ENCODE results near the gene POC1B. TPM values are rescaled to one million over a fixed set of nuclear protein-coding genes. Genes with fewer than 3 reads are reported as not detected.

POC1B gene
- polyA plus RNA-seq, 4 donors, result 14.1 to 20.7 (median 16.3) TPM

DNA sequence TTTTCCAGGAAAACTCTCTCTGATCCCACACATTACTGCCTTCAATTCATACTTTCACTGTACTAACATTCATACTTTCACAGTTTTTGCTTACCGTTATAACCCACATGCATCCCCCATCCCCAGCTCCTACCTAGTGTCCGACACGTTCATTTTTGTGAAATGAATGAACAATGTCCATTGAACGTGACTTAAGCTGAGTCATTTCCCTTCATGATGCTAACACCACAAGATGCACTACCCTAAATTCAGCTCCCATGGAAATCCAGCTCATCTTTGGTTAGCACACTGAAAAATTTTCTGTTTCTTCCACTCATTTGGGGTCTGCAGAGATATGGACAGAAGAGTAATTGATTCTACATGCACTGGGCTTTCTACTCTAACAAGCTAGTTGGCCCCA lies 85.9 kb downstream of the POC1B start:
- WGBS, 3 donors, result 89 to 94% (median 93%) methylated on average over 4 of the region's 4 CpGs
- H3K27me3 ChIP-seq (ENCODE audit: control insufficient read depth in 3 of 3, insufficient read depth in 3 of 3, low read length in 3 of 3), result no peaks in the 10 kb centered on the region
- no peak overlapping the region for H3K4me3 ChIP-seq (ENCODE audit: low read depth in 1 of 3, low read length in 3 of 3)
- no peak for FAIRE-seq
- H3K36me3 ChIP-seq (ENCODE audit: control insufficient read depth in 3 of 3, insufficient read depth in 2 of 3, low read depth in 1 of 3, low read length in 3 of 3), result peaks cover 0 to 5% (median 2%) of the 10 kb centered on the region in 3 donors
- H3K4me1 ChIP-seq (ENCODE audit: control insufficient read depth in 3 of 3, insufficient read depth in 2 of 3, low read depth in 1 of 3, low read length in 2 of 3), result no peaks in the 10 kb centered on the region
- DNase-seq, result no peak
- H3K9me3 ChIP-seq (ENCODE audit: control insufficient read depth in 2 of 2, insufficient read depth in 1 of 2, low read depth in 1 of 2, low read length in 1 of 2), result peaks cover 0 to 9% of the 10 kb centered on the region in 2 donors
- H3K27ac ChIP-seq (ENCODE audit: low read depth in 1 of 3, low read length in 2 of 3), result no peak overlapping the region

DNA sequence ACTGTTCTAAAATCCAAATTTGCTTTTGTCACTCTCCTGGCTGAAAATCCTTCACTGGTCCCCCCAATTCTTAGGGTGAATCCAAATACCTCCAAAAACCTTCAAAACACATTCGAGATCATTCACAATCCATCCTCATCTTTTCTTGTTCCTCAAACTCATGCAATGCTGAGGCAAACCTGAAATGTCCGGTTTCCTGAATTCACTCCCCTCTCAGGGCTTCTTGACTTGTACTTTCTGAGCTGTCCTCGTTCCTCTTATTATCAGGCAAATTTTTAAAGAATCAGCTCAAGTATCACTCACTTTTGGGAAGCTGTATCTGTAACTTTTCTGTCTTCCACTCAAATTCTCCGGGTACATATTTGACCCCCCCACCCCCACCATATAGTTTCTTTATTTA lies 88.6 kb downstream of the POC1B start:
- Histone ChIP-seq H3K27ac (ENCODE audit: low read depth in 1 of 3, low read length in 2 of 3) (no peak overlapping the region), H3K27me3 (ENCODE audit: control insufficient read depth in 3 of 3, insufficient read depth in 3 of 3, low read length in 3 of 3) (no peaks in the 10 kb centered on the region), H3K36me3 (ENCODE audit: control insufficient read depth in 3 of 3, insufficient read depth in 2 of 3, low read depth in 1 of 3, low read length in 3 of 3) (peaks cover 2 to 5% (median 3%) of the 10 kb centered on the region in 3 donors), H3K4me3 (ENCODE audit: low read depth in 1 of 3, low read length in 3 of 3) (no peak overlapping the region), H3K4me1 (ENCODE audit: control insufficient read depth in 3 of 3, insufficient read depth in 2 of 3, low read depth in 1 of 3, low read length in 2 of 3) (no peaks in the 10 kb centered on the region), H3K9me3 (ENCODE audit: control insufficient read depth in 2 of 2, insufficient read depth in 1 of 2, low read depth in 1 of 2, low read length in 1 of 2) (peaks cover 0 to 9% of the 10 kb centered on the region in 2 donors)
- no peak for FAIRE-seq
- WGBS, 3 donors, result 85 to 95% (median 93%) methylated on average over 4 of the region's 4 CpGs
- no peak for DNase-seq

DNA sequence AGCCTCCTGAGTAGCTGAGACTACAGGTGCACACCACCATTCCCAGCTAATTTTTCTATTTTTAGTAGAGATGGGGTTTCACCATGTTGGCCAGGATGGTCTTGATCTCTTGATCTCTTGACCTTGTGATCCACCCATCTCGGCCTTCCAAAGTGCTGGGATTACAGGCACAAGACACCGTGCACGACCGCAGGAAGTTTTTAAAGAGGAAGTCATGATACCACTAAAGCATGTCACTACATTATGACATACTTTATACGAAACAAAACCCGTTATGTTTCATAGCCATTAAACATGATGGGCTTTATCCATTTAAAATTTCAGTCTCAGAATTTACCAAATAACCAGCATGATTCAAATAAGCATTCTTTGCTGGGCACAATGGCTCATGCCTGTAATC lies 89.8 kb downstream of the POC1B start:
- H3K4me1 ChIP-seq (ENCODE audit: control insufficient read depth in 3 of 3, insufficient read depth in 2 of 3, low read depth in 1 of 3, low read length in 2 of 3), result no peaks in the 10 kb centered on the region
- WGBS, 3 donors, result 90 to 97% (median 95%) methylated on average over 6 of the region's 6 CpGs
- no peak for FAIRE-seq

DNA sequence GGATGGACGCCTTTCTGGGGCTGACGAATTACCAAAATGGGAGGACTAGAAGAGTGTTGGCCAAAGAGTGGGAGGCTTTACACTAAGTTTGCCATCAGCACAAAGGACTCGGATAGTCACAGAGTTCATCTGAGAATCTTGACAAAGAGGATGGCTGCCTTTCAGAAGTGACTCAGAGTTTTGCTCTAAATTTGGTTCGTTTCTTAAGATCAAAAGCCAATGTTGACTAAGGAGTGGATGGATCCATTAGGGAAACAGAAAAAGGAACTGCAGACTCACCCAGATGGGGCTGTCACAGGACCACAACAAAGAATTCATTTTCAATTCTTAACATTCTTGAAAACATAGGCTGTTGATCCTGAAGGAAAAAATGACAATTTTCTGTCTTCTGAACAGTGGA lies 92.2 kb downstream of the POC1B start:
- no peaks in the 10 kb centered on the region for H3K27me3 ChIP-seq (ENCODE audit: control insufficient read depth in 3 of 3, insufficient read depth in 3 of 3, low read length in 3 of 3)
- H3K4me3 ChIP-seq (ENCODE audit: low read depth in 1 of 3, low read length in 3 of 3), result no peak overlapping the region
- no peaks in the 10 kb centered on the region for H3K9me3 ChIP-seq (ENCODE audit: control insufficient read depth in 2 of 2, insufficient read depth in 1 of 2, low read depth in 1 of 2, low read length in 1 of 2)
- no peaks in the 10 kb centered on the region for H3K4me1 ChIP-seq (ENCODE audit: control insufficient read depth in 3 of 3, insufficient read depth in 2 of 3, low read depth in 1 of 3, low read length in 2 of 3)
- DNase-seq, result no peak
- H3K36me3 ChIP-seq (ENCODE audit: control insufficient read depth in 3 of 3, insufficient read depth in 2 of 3, low read depth in 1 of 3, low read length in 3 of 3), result peaks cover 2 to 3% (median 3%) of the 10 kb centered on the region in 3 donors
- no peak overlapping the region for H3K27ac ChIP-seq (ENCODE audit: low read depth in 1 of 3, low read length in 2 of 3)
- no peak for FAIRE-seq
- WGBS, 3 donors, result 83 to 93% (median 91%) methylated on average over 4 of the region's 4 CpGs

More for the DNA sequence above, 89.8 kb downstream of the POC1B start:
- Histone ChIP-seq H3K4me3 (ENCODE audit: low read depth in 1 of 3, low read length in 3 of 3) (no peak overlapping the region), H3K36me3 (ENCODE audit: control insufficient read depth in 3 of 3, insufficient read depth in 2 of 3, low read depth in 1 of 3, low read length in 3 of 3) (peaks cover 2 to 4% (median 3%) of the 10 kb centered on the region in 3 donors), H3K27me3 (ENCODE audit: control insufficient read depth in 3 of 3, insufficient read depth in 3 of 3, low read length in 3 of 3) (no peaks in the 10 kb centered on the region), H3K9me3 (ENCODE audit: control insufficient read depth in 2 of 2, insufficient read depth in 1 of 2, low read depth in 1 of 2, low read length in 1 of 2) (peaks cover 0 to 8% of the 10 kb centered on the region in 2 donors), H3K27ac (ENCODE audit: low read depth in 1 of 3, low read length in 2 of 3) (no peak overlapping the region)
- no peak for DNase-seq

DNA sequence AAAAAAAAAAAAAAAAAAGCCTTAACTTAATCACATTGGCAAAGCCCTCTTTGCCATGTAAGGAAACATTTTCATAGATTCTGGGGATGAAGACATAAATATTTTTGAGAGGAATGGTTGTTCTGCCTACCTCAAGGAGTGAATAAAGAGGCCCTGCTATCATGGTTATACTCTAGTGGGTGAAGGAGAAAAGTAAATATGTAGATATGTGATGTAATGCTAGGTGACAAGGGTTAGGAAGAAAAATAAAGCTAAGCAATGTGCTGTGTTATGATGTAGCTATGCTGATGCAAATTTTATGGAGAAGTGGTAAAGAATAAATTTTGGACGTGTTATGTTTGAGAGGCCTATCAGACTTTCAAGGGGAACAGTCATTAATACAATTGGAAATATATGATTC lies 93.5 kb downstream of the POC1B start:
- no peaks in the 10 kb centered on the region for H3K4me1 ChIP-seq (ENCODE audit: control insufficient read depth in 3 of 3, insufficient read depth in 2 of 3, low read depth in 1 of 3, low read length in 2 of 3)
- no peaks in the 10 kb centered on the region for H3K9me3 ChIP-seq (ENCODE audit: control insufficient read depth in 2 of 2, insufficient read depth in 1 of 2, low read depth in 1 of 2, low read length in 1 of 2)
- no peak for DNase-seq
- no peak for FAIRE-seq
- H3K4me3 ChIP-seq (ENCODE audit: low read depth in 1 of 3, low read length in 3 of 3), result no peak overlapping the region
- H3K27ac ChIP-seq (ENCODE audit: low read depth in 1 of 3, low read length in 2 of 3), result no peak overlapping the region
- peaks cover 0 to 3% (median 0%) of the 10 kb centered on the region in 3 donors for H3K36me3 ChIP-seq (ENCODE audit: control insufficient read depth in 3 of 3, insufficient read depth in 2 of 3, low read depth in 1 of 3, low read length in 3 of 3)
- no peaks in the 10 kb centered on the region for H3K27me3 ChIP-seq (ENCODE audit: control insufficient read depth in 3 of 3, insufficient read depth in 3 of 3, low read length in 3 of 3)
- WGBS, 3 donors, result 90 to 95% (median 92%) methylated on average over 1 of the region's 1 CpG

DNA sequence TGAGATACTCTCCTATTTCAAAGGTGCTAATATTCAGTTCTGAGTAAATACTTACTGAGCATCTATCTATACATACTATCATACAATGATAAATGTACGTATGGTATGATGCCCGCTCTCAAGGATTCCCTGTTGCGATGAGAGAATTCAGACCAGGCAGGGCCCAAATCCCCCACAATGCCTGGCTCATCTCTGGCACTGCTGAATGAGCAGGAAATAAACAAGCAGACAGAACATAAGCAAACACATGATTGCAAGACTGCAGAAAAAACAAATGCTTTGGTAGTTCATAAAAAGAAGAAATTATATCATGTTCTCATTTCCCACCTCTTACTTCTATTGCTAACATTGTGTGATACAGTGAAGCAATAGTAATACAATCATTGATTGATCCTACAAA lies 96.3 kb downstream of the POC1B start:
- no peak overlapping the region for H3K27ac ChIP-seq (ENCODE audit: low read depth in 1 of 3, low read length in 2 of 3)
- no peak overlapping the region for H3K4me3 ChIP-seq (ENCODE audit: low read depth in 1 of 3, low read length in 3 of 3)
- no peaks in the 10 kb centered on the region for H3K4me1 ChIP-seq (ENCODE audit: control insufficient read depth in 3 of 3, insufficient read depth in 2 of 3, low read depth in 1 of 3, low read length in 2 of 3)
- no peaks in the 10 kb centered on the region for H3K9me3 ChIP-seq (ENCODE audit: control insufficient read depth in 2 of 2, insufficient read depth in 1 of 2, low read depth in 1 of 2, low read length in 1 of 2)
- DNase-seq (no peak), FAIRE-seq (no peak)
- peaks cover 0 to 3% (median 0%) of the 10 kb centered on the region in 3 donors for H3K36me3 ChIP-seq (ENCODE audit: control insufficient read depth in 3 of 3, insufficient read depth in 2 of 3, low read depth in 1 of 3, low read length in 3 of 3)
- no peaks in the 10 kb centered on the region for H3K27me3 ChIP-seq (ENCODE audit: control insufficient read depth in 3 of 3, insufficient read depth in 3 of 3, low read length in 3 of 3)
- WGBS, 3 donors, result 87 to 97% (median 95%) methylated on average over 3 of the region's 3 CpGs

DNA sequence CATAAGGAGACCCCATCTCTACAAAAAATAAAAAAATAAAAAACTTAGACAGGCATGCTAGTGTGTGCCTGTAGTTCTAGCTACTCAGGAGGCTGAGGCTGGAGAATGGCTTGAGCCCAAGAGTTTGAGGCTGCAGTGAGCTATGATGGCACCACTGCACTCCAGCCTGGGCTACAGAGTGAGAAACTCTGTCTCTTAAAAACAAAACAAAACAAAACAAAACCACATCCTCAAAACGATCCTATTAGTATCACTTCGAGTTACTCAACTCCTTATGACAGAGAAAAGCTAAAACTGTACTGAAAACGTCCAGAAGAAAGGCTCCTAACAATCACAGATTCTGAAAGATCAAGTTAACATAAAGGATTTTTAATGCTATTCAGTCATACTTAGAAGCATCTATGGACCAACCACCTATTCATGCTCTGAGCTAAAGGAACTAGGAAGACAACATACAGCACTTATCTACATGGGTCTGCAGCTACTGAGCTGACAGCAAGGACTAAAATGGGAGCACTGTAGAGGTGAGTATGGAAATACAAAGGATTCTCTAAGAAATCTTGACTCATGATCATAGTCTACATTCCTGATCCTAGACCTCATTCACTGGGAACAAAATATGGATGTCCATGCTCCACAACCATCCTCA lies 98.2 kb downstream of the POC1B start:
- Histone ChIP-seq H3K4me1 (ENCODE audit: control insufficient read depth in 3 of 3, insufficient read depth in 2 of 3, low read depth in 1 of 3, low read length in 2 of 3) (no peaks in the 10 kb centered on the region), H3K4me3 (ENCODE audit: low read depth in 1 of 3, low read length in 3 of 3) (no peak overlapping the region), H3K9me3 (ENCODE audit: control insufficient read depth in 2 of 2, insufficient read depth in 1 of 2, low read depth in 1 of 2, low read length in 1 of 2) (no peaks in the 10 kb centered on the region), H3K36me3 (ENCODE audit: control insufficient read depth in 3 of 3, insufficient read depth in 2 of 3, low read depth in 1 of 3, low read length in 3 of 3) (peaks cover 0 to 3% (median 1%) of the 10 kb centered on the region in 3 donors), H3K27me3 (ENCODE audit: control insufficient read depth in 3 of 3, insufficient read depth in 3 of 3, low read length in 3 of 3) (no peaks in the 10 kb centered on the region), H3K27ac (ENCODE audit: low read depth in 1 of 3, low read length in 2 of 3) (peak overlapping the region in 1 of 3 donors; percentile 63)
- no peak for DNase-seq
- 59 to 72% (median 62%) methylated on average over 3 of the region's 3 CpGs for WGBS, 3 donors
- no peak for FAIRE-seq

DNA sequence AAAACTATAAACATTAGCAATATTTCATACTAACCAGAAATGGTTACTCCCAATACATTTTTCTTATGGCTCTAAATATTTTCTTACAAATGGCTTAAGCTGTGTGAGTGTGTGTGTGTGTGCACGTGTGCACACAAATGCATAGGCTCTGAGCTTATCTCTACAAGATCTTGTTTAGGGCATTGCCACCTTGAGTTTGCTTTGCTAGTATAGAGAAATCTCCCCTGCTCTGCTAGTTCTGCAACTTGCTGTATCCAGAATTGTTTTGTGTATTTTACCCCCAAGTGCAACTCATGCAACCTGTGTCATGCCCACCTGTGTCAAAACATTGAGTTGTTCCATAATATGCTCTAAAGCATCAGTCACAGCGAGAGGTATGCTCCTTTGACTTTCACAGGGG lies 101.0 kb downstream of the POC1B start:
- H3K27me3 ChIP-seq (ENCODE audit: control insufficient read depth in 3 of 3, insufficient read depth in 3 of 3, low read length in 3 of 3), result no peaks in the 10 kb centered on the region
- H3K27ac ChIP-seq (ENCODE audit: low read depth in 1 of 3, low read length in 2 of 3), result no peak overlapping the region
- 91 to 98% (median 95%) methylated on average over 2 of the region's 2 CpGs for WGBS, 3 donors
- no peak for FAIRE-seq
- no peaks in the 10 kb centered on the region for H3K9me3 ChIP-seq (ENCODE audit: control insufficient read depth in 2 of 2, insufficient read depth in 1 of 2, low read depth in 1 of 2, low read length in 1 of 2)
- no peak for DNase-seq
- H3K4me1 ChIP-seq (ENCODE audit: control insufficient read depth in 3 of 3, insufficient read depth in 2 of 3, low read depth in 1 of 3, low read length in 2 of 3), result no peaks in the 10 kb centered on the region
- H3K36me3 ChIP-seq (ENCODE audit: control insufficient read depth in 3 of 3, insufficient read depth in 2 of 3, low read depth in 1 of 3, low read length in 3 of 3), result peaks cover 0 to 3% (median 0%) of the 10 kb centered on the region in 3 donors
- no peak overlapping the region for H3K4me3 ChIP-seq (ENCODE audit: low read depth in 1 of 3, low read length in 3 of 3)

GRCh38 chr12:89424389-89424788 lies 101.5 kb downstream of the POC1B start:
- FAIRE-seq (no peak), DNase-seq (no peak)

More at GRCh38 chr12:89424389-89424788, 101.5 kb downstream of the POC1B start:
- Histone ChIP-seq H3K9me3 (ENCODE audit: control insufficient read depth in 2 of 2, insufficient read depth in 1 of 2, low read depth in 1 of 2, low read length in 1 of 2) (no peaks in the 10 kb centered on the region), H3K4me1 (ENCODE audit: control insufficient read depth in 3 of 3, insufficient read depth in 2 of 3, low read depth in 1 of 3, low read length in 2 of 3) (no peaks in the 10 kb centered on the region), H3K36me3 (ENCODE audit: control insufficient read depth in 3 of 3, insufficient read depth in 2 of 3, low read depth in 1 of 3, low read length in 3 of 3) (peaks cover 0 to 3% (median 0%) of the 10 kb centered on the region in 3 donors), H3K4me3 (ENCODE audit: low read depth in 1 of 3, low read length in 3 of 3) (no peak overlapping the region), H3K27ac (ENCODE audit: low read depth in 1 of 3, low read length in 2 of 3) (no peak overlapping the region), H3K27me3 (ENCODE audit: control insufficient read depth in 3 of 3, insufficient read depth in 3 of 3, low read length in 3 of 3) (no peaks in the 10 kb centered on the region)

All from small intestine (tissue), 7 donors.